DOHH2 (cell line): ENCODE data around the gene NLK.

Experiments
- H3F3A ChIP-seq: fragments of 200-600 bp; sonication (generic), shearing (Covaris generic); 2 replicates; pipeline ENCODE4 v1.6.0; 2016; ENCODE audit warnings: antibody characterized with exemption, mild to moderate bottlenecking; ENCODE audit not compliant: control insufficient read depth, insufficient read depth
- H3K27ac ChIP-seq: fragments of 200-600 bp; sonication (generic); 2 replicates; pipeline ENCODE4 v1.5.1; 2014; ENCODE audit warnings: low read depth, mild to moderate bottlenecking, low read length, moderate library complexity
- H3K27me3 ChIP-seq: fragments of 200-600 bp; sonication (generic); 2 replicates; pipeline ENCODE4 v1.6.1; 2014; ENCODE audit warnings: mild to moderate bottlenecking, low read length, mixed read lengths; ENCODE audit not compliant: control insufficient read depth
- H3K36me3 ChIP-seq: fragments of 200-600 bp; sonication (generic); 2 replicates; pipeline ENCODE4 v1.6.1; 2014; ENCODE audit warnings: mild to moderate bottlenecking, low read length, moderate library complexity, mixed read lengths; ENCODE audit not compliant: control insufficient read depth
- H3K4me1 ChIP-seq: fragments of 200-600 bp; sonication (generic); 2 replicates; pipeline ENCODE4 v1.6.1; 2014; ENCODE audit warnings: mild to moderate bottlenecking, low read length, mixed read lengths; ENCODE audit not compliant: control insufficient read depth
- H3K4me2 ChIP-seq: fragments of 200-600 bp; sonication (generic); 2 replicates; pipeline ENCODE4 v1.6.0; 2014; ENCODE audit warnings: mild to moderate bottlenecking, low read length, moderate library complexity
- H3K4me3 ChIP-seq: fragments of 200-600 bp; sonication (generic); 2 replicates; pipeline ENCODE4 v1.5.1; 2014; ENCODE audit warnings: mild to moderate bottlenecking, low read length, mixed read lengths
- H3K79me2 ChIP-seq: fragments of 200-600 bp; sonication (generic); 2 replicates; pipeline ENCODE4 v1.6.1; 2014; ENCODE audit warnings: mild to moderate bottlenecking, low read length, mixed read lengths; ENCODE audit not compliant: control insufficient read depth
- H3K9me2 ChIP-seq: fragments of 200-600 bp; sonication (generic); replicated peaks from 2 replicates; pipeline ENCODE4 v1.6.1; 2014; ENCODE audit warnings: mild to moderate bottlenecking, low read length, mixed read lengths; ENCODE audit not compliant: control insufficient read depth
- H3K9me3 ChIP-seq: fragments of 200-600 bp; sonication (generic); 2 replicates; pipeline ENCODE4 v1.6.1; 2014; ENCODE audit warnings: antibody characterized with exemption, low read length, mixed read lengths; ENCODE audit not compliant: control insufficient read depth, insufficient read depth
- H4K20me1 ChIP-seq: fragments of 200-600 bp; sonication (generic); 2 replicates; pipeline ENCODE4 v1.6.0; 2014; ENCODE audit warnings: low read depth, mild to moderate bottlenecking, antibody characterized with exemption, low read length, moderate library complexity; ENCODE audit not compliant: control insufficient read depth, insufficient read depth
- EZH2phosphoT487 ChIP-seq: fragments of 200-600 bp; sonication (generic); IDR thresholded peaks from 2 replicates; pipeline ENCODE4 v1.6.1; 2017; ENCODE audit warnings: borderline replicate concordance, mild to moderate bottlenecking, antibody characterized with exemption, low read length, moderate library complexity, mixed read lengths
- TF ChIP-seq, protein P1 (sequence below): fragments of 200-600 bp; sonication (generic); IDR thresholded peaks from one replicate; pipeline ENCODE4 v1.5.1; 2014; ENCODE audit warnings: antibody characterized with exemption, mild to moderate bottlenecking, low read depth, low read length; ENCODE audit not compliant: poor library complexity, severe bottlenecking

The NLK gene

DNA sequence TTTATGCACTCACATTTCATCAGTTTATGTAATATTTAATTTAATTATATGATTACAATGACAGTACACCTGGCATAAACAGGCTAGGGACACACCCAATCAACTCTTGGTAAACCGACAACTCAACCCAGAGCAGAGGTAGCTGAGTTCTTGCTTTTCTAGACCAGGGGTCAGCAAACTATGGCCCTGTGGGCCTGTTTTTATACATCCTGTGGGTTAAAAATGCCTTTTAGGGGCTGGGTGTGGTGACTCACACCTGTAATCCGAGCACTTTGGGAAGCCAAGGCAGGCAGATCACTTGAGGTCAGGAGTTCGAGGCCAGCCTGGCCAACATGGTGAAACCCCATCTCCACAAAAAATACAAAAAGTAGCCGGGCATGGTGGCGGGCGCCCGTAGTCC is 177.3 kb downstream of the NLK start:
- H3K4me3 ChIP-seq = no peak overlapping the region
- no peaks in the 10 kb centered on the region for H3F3A ChIP-seq
- H3K79me2 ChIP-seq = no peaks in the 10 kb centered on the region
- H3K36me3 ChIP-seq = no peaks in the 10 kb centered on the region
- H3K27me3 ChIP-seq = no peaks in the 10 kb centered on the region
- no peak overlapping the region for H3K27ac ChIP-seq
- no peaks in the 10 kb centered on the region for H3K9me3 ChIP-seq
- H3K4me1 ChIP-seq = no peaks in the 10 kb centered on the region
- no peaks in the 10 kb centered on the region for H3K9me2 ChIP-seq
- TF ChIP-seq EZH2phosphoT487 = no peak
- TF ChIP-seq, protein P1, sequence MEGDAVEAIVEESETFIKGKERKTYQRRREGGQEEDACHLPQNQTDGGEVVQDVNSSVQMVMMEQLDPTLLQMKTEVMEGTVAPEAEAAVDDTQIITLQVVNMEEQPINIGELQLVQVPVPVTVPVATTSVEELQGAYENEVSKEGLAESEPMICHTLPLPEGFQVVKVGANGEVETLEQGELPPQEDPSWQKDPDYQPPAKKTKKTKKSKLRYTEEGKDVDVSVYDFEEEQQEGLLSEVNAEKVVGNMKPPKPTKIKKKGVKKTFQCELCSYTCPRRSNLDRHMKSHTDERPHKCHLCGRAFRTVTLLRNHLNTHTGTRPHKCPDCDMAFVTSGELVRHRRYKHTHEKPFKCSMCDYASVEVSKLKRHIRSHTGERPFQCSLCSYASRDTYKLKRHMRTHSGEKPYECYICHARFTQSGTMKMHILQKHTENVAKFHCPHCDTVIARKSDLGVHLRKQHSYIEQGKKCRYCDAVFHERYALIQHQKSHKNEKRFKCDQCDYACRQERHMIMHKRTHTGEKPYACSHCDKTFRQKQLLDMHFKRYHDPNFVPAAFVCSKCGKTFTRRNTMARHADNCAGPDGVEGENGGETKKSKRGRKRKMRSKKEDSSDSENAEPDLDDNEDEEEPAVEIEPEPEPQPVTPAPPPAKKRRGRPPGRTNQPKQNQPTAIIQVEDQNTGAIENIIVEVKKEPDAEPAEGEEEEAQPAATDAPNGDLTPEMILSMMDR = no peak
- H3K4me2 ChIP-seq = no peak overlapping the region
- H4K20me1 ChIP-seq = no peaks in the 10 kb centered on the region

GRCh38 chr17:28221751-28222414 is 179.4 kb downstream of the NLK start:
- H3K9me3 ChIP-seq = no peaks in the 10 kb centered on the region
- no peak overlapping the region for H3K4me3 ChIP-seq
- no peak overlapping the region for H3K27ac ChIP-seq
- no peak overlapping the region for H3K4me2 ChIP-seq
- H3K79me2 ChIP-seq = no peaks in the 10 kb centered on the region
- H3K4me1 ChIP-seq = no peaks in the 10 kb centered on the region
- H4K20me1 ChIP-seq = no peaks in the 10 kb centered on the region
- TF ChIP-seq, protein P1 = no peak
- TF ChIP-seq EZH2phosphoT487 = no peak
- no peaks in the 10 kb centered on the region for H3K27me3 ChIP-seq
- no peaks in the 10 kb centered on the region for H3K36me3 ChIP-seq
- no peaks in the 10 kb centered on the region for H3F3A ChIP-seq
- H3K9me2 ChIP-seq = no peaks in the 10 kb centered on the region

GRCh38 chr17:28225271-28225670 is 182.8 kb downstream of the NLK start:
- Histone ChIP-seq H3K27ac (no peak overlapping the region), H3K36me3 (no peaks in the 10 kb centered on the region), H3K4me2 (no peak overlapping the region), H3K4me1 (no peaks in the 10 kb centered on the region), H3K27me3 (peaks cover 8% of the 10 kb centered on the region), H3K9me2 (no peaks in the 10 kb centered on the region), H3K79me2 (no peaks in the 10 kb centered on the region), H3K4me3 (no peak overlapping the region), H4K20me1 (no peaks in the 10 kb centered on the region), H3F3A (no peaks in the 10 kb centered on the region), H3K9me3 (no peaks in the 10 kb centered on the region)
- no peak for TF ChIP-seq EZH2phosphoT487
- TF ChIP-seq, protein P1 = no peak
